RWPE1 (cell line): ENCODE data around the gene ZNF691.
"Not testable (repeated sequence)": the region's sequence is repeated elsewhere in the genome, so short reads cannot be mapped to it uniquely, and the experiment has no call there.

Experiments
- CTCF ChIA-PET: fragments of 350-600 bp; sonication (Branson Sonifier 250); formaldehyde crosslinking; extraction: SDS; loops from one replicate; lab custom pipeline; 2021; lab: Yijun Ruan, JAX
- POLR2A ChIA-PET: fragments of 400-600 bp; formaldehyde crosslinking; extraction: SDS; loops from one replicate; lab custom pipeline; 2020; ENCODE audit warnings: antibody characterized with exemption; ENCODE audit not compliant: low non-redundant PET; lab: Yijun Ruan, JAX
- DNase-seq: peaks from one replicate; pipeline ENCODE4 v3.0.0; 2012; ENCODE audit warnings: low spot score
- H3K27ac ChIP-seq: fragments of 450-650 bp; 2 replicates; pipeline ENCODE4 v1.5.1; 2017
- CTCF ChIP-seq: fragments of 450-650 bp; conservative IDR thresholded peaks from 2 replicates; pipeline ENCODE4 v1.5.1; 2017; ENCODE audit warnings: low read depth, mild to moderate bottlenecking

Gene ZNF691

GRCh38 chr1:42807056-42807668 lies 39.3 kb upstream of the ZNF691 start:
- POLR2A ChIA-PET, result no interaction called here
- no peak overlapping the region for H3K27ac ChIP-seq
- CTCF ChIA-PET, result no interaction called here
- DNase-seq, result no peak
- no peak for TF ChIP-seq CTCF

GRCh38 chr1:42814815-42815214 lies 31.6 kb upstream of the ZNF691 start:
- DNase-seq, POLR2A ChIA-PET, CTCF ChIA-PET, H3K27ac ChIP-seq: not testable (repeated sequence)

- CTCF ChIA-PET, result interaction anchor here (0.6 to 1.2 kb wide), 3 partner anchors 10 to 274 kb away, joined by 3 to 5 read pairs (median 3); no protein-coding TSS in a partner anchor
- no peak for DNase-seq
- peak overlapping the region; percentile 98 for H3K27ac ChIP-seq
- no peak for TF ChIP-seq CTCF
- POLR2A ChIA-PET, result no interaction called here
These were observed 30.4 kb upstream of the ZNF691 start for GRCh38 chr1:42815941-42816584.

- POLR2A ChIA-PET, result interaction anchor here (1.5 kb wide), 1 partner anchor 29 kb away, joined by 5 read pairs; the partner anchor contains the start of gene ZNF691
- H3K27ac ChIP-seq, result peak within 1 kb of the TSS; percentile 98
- DNase-seq, result peak; percentile 97
- no peak for TF ChIP-seq CTCF
- CTCF ChIA-PET, result no interaction called here
These were observed 29.6 kb upstream of the ZNF691 start, which contains the start of the genes ERMAP and SVBP for GRCh38 chr1:42816585-42817439. ERMAP (plus strand) TSS chr1:42817122; CDS start chr1:42830449, 13,327 bp downstream. SVBP (minus strand) TSS chr1:42817397; CDS start chr1:42816544, 853 bp downstream.

- ChIA-PET POLR2A (interaction anchor here (0.9 to 1.5 kb wide), 2 partner anchors 29 to 51 kb away, joined by 3 to 5 read pairs; partner anchors contain the start of genes C1orf50, P3H1 and ZNF691), CTCF (interaction anchor here (0.6 kb wide), 1 partner anchor 1209 kb away, joined by 3 read pairs; no protein-coding TSS in a partner anchor)
- H3K27ac ChIP-seq, result peak overlapping the region; percentile 98
- DNase-seq, result no peak
- no peak for TF ChIP-seq CTCF
These were observed 29.0 kb upstream of the ZNF691 start for GRCh38 chr1:42817440-42817767.

GRCh38 chr1:42817976-42818375 lies 28.4 kb upstream of the ZNF691 start:
- H3K27ac ChIP-seq, result no peak overlapping the region
- no peak for DNase-seq
- ChIA-PET CTCF (interaction anchor here (0.6 kb wide), 2 partner anchors 52 to 1208 kb away, joined by 3 read pairs; no protein-coding TSS in a partner anchor), POLR2A (interaction anchor here (0.9 to 1.5 kb wide), 2 partner anchors 28 to 51 kb away, joined by 3 to 5 read pairs; partner anchors contain the start of genes C1orf50, P3H1 and ZNF691)
- TF ChIP-seq CTCF, result no peak
